HFFc6 (cell line): ENCODE results near the gene HCFC2. TPM values are rescaled to one million over a fixed set of nuclear protein-coding genes. Genes with fewer than 3 reads are reported as not detected.

Source experiments
- DNase-seq: peaks from one replicate; pipeline ENCODE4 v3.0.0-alpha.2; 2018
- H3K27ac Mint-ChIP-seq: 2 replicates; pipeline ENCODE4 v1.8.0; 2020; ENCODE audit warnings: mild to moderate bottlenecking, mixed read lengths
- H3K27me3 Mint-ChIP-seq: 2 replicates; pipeline ENCODE4 v1.8.0; 2021; ENCODE audit warnings: mild to moderate bottlenecking, moderate library complexity, mixed read lengths; ENCODE audit not compliant: insufficient read depth
- H3K36me3 Mint-ChIP-seq: 2 replicates; pipeline ENCODE4 v1.8.0; 2021; ENCODE audit warnings: low read depth, mixed read lengths
- H3K4me1 Mint-ChIP-seq: 2 replicates; pipeline ENCODE4 v1.8.0; 2020; ENCODE audit warnings: low read depth, mixed read lengths
- H3K4me3 Mint-ChIP-seq: 2 replicates; pipeline ENCODE4 v1.8.0; 2020; ENCODE audit warnings: mild to moderate bottlenecking, moderate library complexity, mixed read lengths
- H3K9me3 Mint-ChIP-seq: 2 replicates; pipeline ENCODE4 v1.8.0; 2020; ENCODE audit warnings: mild to moderate bottlenecking, mixed read lengths
- CTCF ChIP-seq: fragments of 200-600 bp; sonication (generic); IDR thresholded peaks from 2 replicates; pipeline ENCODE4 v1.5.0; 2021; ENCODE audit warnings: antibody characterized with exemption, mild to moderate bottlenecking
- total RNA-seq, 6 experiments: library from RNA; stranded (reverse); fragmentation: NEBNext Ultra II Directional; extraction: Animal tissue kit (Norgen Biotek cat#: 25700); gene quantifications; 2 replicates in 1 of 6; 3 replicates in 5 of 6; pipeline ENCODE4 v1.2.3, GENCODE V29; 2021

The HCFC2 gene
- total RNA-seq, 6 experiments from 2014 or later = 19.6 to 23.8 (median 21.9) TPM

- Mint-ChIP-seq H3K36me3 (peaks cover 22% of the 10 kb centered on the region), H3K27ac (peak overlapping the region; percentile 89)
- DNase-seq = no peak
Measured at GRCh38 chr12:104048162-104048561, 16.2 kb upstream of the HCFC2 start.

GRCh38 chr12:104048811-104049210 is 15.5 kb upstream of the HCFC2 start:
- no peaks in the 10 kb centered on the region for H3K27me3 Mint-ChIP-seq
- H3K4me1 Mint-ChIP-seq = peaks cover 53% of the 10 kb centered on the region
- peaks cover 20% of the 10 kb centered on the region for H3K36me3 Mint-ChIP-seq
- no peak for TF ChIP-seq CTCF
- no peak for DNase-seq
- H3K9me3 Mint-ChIP-seq = no peaks in the 10 kb centered on the region
- peak overlapping the region; percentile 89 for H3K27ac Mint-ChIP-seq
- H3K4me3 Mint-ChIP-seq = peak overlapping the region; percentile 91

More at GRCh38 chr12:104048162-104048561, 16.2 kb upstream of the HCFC2 start:
- H3K9me3 Mint-ChIP-seq = no peaks in the 10 kb centered on the region
- H3K4me3 Mint-ChIP-seq = peak overlapping the region; percentile 91
- H3K27me3 Mint-ChIP-seq = no peaks in the 10 kb centered on the region
- no peak for TF ChIP-seq CTCF
- H3K4me1 Mint-ChIP-seq = peaks cover 55% of the 10 kb centered on the region

GRCh38 chr12:104049278-104049902 is 14.9 kb upstream of the HCFC2 start:
- DNase-seq = peak; percentile 50
- TF ChIP-seq CTCF = no peak
- Mint-ChIP-seq H3K4me1 (peaks cover 47% of the 10 kb centered on the region), H3K4me3 (peak overlapping the region; percentile 91), H3K36me3 (peaks cover 14% of the 10 kb centered on the region), H3K27me3 (no peaks in the 10 kb centered on the region), H3K27ac (peak overlapping the region; percentile 89), H3K9me3 (no peaks in the 10 kb centered on the region)

- TF ChIP-seq CTCF = no peak
- peaks cover 9% of the 10 kb centered on the region for H3K36me3 Mint-ChIP-seq
- no peaks in the 10 kb centered on the region for H3K9me3 Mint-ChIP-seq
- no peaks in the 10 kb centered on the region for H3K27me3 Mint-ChIP-seq
- H3K4me3 Mint-ChIP-seq = peak within 1 kb of the TSS; percentile 91
- peak; percentile 77 for DNase-seq
- H3K27ac Mint-ChIP-seq = peak within 1 kb of the TSS; percentile 89
- peaks cover 42% of the 10 kb centered on the region for H3K4me1 Mint-ChIP-seq
Measured at GRCh38 chr12:104049903-104050356, 14.4 kb upstream of the HCFC2 start, which contains the start of gene GLT8D2. Gene GLT8D2, minus strand, starts transcription at chr12:104050187. Its CDS starts 30,539 bp downstream, at chr12:104019648.

GRCh38 chr12:104050436-104050835 is 13.9 kb upstream of the HCFC2 start:
- H3K4me1 Mint-ChIP-seq = peaks cover 38% of the 10 kb centered on the region
- peak overlapping the region; percentile 89 for H3K27ac Mint-ChIP-seq
- H3K27me3 Mint-ChIP-seq = no peaks in the 10 kb centered on the region
- no peak for TF ChIP-seq CTCF
- peak overlapping the region; percentile 91 for H3K4me3 Mint-ChIP-seq
- H3K36me3 Mint-ChIP-seq = peaks cover 5% of the 10 kb centered on the region; the same call in 1 of the 2 replicates
- no peak for DNase-seq
- H3K9me3 Mint-ChIP-seq = no peaks in the 10 kb centered on the region
